ENCODE data around the gene FAM120B.

Gene FAM120B

DNA sequence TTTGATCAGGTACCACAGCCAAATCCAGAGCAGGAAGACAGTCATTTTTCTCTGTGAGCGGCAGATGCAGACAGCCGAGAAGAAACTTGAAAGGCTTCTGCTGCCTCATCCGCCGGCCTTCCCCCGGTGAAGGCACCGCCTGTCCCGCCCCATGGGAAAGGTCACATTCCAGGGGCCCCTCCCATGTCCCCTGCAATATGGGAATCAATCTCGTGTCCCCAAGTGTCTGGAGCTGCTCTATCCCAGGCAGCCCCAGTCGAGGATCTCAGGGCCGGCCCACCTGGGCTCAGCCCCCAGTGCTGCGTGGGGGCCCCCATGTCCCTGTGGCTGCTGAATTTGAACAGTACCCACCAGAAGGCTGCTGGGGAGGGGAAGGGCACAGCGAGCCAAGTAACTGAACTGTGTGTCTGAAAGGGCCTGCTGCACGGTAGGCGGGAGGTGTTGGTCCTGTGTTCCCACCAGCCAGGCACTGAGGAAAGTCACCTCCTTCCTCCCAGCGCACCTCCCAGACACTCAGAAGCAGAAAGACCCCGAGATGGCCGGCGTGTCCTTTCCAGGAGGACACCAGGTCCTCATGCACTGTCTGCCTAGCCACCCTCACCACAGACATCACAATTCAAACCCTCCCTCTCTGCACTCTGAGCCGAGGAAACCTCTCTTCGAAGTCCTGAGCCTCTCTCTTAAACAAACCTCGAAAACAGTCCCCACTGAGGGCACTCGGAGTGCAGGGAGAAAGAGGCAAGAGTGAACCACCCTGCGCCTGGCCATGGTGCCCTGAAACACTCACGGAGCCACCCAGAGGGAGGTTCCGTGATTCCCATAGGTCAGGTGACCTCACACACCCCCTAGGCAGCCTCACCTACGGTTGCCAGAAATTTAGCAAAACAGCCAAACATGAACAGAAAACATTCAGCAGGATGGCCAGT is 147.3 kb downstream of the FAM120B start:
- H3K4me1 ChIP-seq (ENCODE audit: low read length) = no peaks in the 10 kb centered on the region
- no peaks in the 10 kb centered on the region for H3K9me3 ChIP-seq (ENCODE audit: insufficient read depth, low read length)
- H3K4me2 ChIP-seq (ENCODE audit: low read length) = no peak overlapping the region
- no peak overlapping the region for H3K4me3 ChIP-seq (ENCODE audit: low read length)
- H2AFZ ChIP-seq (ENCODE audit: low read depth, low read length) = no peak overlapping the region
- no peaks in the 10 kb centered on the region for H3K36me3 ChIP-seq (replicated peaks; ENCODE audit: low read depth, low read length)
- TF ChIP-seq, protein P1, sequence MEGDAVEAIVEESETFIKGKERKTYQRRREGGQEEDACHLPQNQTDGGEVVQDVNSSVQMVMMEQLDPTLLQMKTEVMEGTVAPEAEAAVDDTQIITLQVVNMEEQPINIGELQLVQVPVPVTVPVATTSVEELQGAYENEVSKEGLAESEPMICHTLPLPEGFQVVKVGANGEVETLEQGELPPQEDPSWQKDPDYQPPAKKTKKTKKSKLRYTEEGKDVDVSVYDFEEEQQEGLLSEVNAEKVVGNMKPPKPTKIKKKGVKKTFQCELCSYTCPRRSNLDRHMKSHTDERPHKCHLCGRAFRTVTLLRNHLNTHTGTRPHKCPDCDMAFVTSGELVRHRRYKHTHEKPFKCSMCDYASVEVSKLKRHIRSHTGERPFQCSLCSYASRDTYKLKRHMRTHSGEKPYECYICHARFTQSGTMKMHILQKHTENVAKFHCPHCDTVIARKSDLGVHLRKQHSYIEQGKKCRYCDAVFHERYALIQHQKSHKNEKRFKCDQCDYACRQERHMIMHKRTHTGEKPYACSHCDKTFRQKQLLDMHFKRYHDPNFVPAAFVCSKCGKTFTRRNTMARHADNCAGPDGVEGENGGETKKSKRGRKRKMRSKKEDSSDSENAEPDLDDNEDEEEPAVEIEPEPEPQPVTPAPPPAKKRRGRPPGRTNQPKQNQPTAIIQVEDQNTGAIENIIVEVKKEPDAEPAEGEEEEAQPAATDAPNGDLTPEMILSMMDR (IDR thresholded peaks at IDR 0.05; ENCODE audit: low read depth, low read length) = no peak
- no peak for TF ChIP-seq EZH2phosphoT487 (IDR thresholded peaks at IDR 0.05; ENCODE audit: low read depth)
- no peaks in the 10 kb centered on the region for H3K79me2 ChIP-seq (ENCODE audit: low read length)
- H3K27me3 ChIP-seq (ENCODE audit: low read depth, low read length) = no peaks in the 10 kb centered on the region
- no peak overlapping the region for H3K27ac ChIP-seq (ENCODE audit: low read length)
- no peaks in the 10 kb centered on the region for H4K20me1 ChIP-seq (ENCODE audit: insufficient read depth, low read length)
- no peak overlapping the region for H3K9ac ChIP-seq (ENCODE audit: low read length)

DNA sequence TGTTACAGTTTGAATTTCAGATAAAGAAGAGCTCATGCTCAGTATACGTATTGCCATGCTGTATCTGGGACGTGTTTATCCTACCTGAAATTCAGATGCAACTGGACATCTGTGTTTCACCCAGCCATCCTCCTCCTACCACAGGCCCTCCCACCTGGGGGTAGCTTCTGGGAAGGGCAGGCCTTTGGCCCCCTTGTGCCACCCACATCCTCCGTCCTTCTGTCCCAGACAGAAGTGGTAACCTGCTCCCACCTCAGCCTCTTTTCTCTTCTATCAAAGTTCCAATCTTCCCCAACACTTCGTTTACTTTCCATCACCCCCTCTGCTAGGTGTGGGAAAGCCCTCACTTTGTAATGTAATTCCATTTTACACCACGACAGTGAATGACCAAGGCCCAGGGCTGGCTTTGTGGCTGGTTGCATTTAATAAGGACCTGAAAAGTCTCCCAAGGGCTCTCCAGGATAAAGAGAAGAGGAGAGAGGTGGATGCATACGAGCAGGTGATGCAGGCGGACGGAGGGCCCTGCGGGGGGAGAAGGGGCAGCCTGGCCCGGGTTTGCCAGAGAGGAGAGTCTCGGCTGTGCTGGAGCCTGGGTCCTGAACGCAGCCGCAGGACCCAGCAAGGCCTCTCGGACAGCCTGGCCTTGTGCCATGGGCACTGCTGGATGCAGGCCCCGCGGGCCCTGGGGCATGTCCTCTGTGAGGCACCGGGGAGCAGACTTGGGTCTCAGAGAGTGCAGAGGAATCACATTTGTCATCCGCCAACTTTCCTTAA is 148.1 kb downstream of the FAM120B start:
- Histone ChIP-seq H3K36me3 (replicated peaks; ENCODE audit: low read depth, low read length) (no peaks in the 10 kb centered on the region), H3K4me3 (ENCODE audit: low read length) (no peak overlapping the region), H3K4me2 (ENCODE audit: low read length) (no peak overlapping the region), H3K9ac (ENCODE audit: low read length) (no peak overlapping the region), H3K27me3 (ENCODE audit: low read depth, low read length) (no peaks in the 10 kb centered on the region; the same call in 1 of the 2 replicates), H4K20me1 (ENCODE audit: insufficient read depth, low read length) (no peaks in the 10 kb centered on the region), H3K27ac (ENCODE audit: low read length) (no peak overlapping the region), H3K9me3 (ENCODE audit: insufficient read depth, low read length) (no peaks in the 10 kb centered on the region), H3K79me2 (ENCODE audit: low read length) (no peaks in the 10 kb centered on the region), H3K4me1 (ENCODE audit: low read length) (peaks cover 2% of the 10 kb centered on the region; the same call in 1 of the 2 replicates), H2AFZ (ENCODE audit: low read depth, low read length) (no peak overlapping the region)
- TF ChIP-seq EZH2phosphoT487 (IDR thresholded peaks at IDR 0.05; ENCODE audit: low read depth) = no peak
- TF ChIP-seq, protein P1 (IDR thresholded peaks at IDR 0.05; ENCODE audit: low read depth, low read length) = no peak

DNA sequence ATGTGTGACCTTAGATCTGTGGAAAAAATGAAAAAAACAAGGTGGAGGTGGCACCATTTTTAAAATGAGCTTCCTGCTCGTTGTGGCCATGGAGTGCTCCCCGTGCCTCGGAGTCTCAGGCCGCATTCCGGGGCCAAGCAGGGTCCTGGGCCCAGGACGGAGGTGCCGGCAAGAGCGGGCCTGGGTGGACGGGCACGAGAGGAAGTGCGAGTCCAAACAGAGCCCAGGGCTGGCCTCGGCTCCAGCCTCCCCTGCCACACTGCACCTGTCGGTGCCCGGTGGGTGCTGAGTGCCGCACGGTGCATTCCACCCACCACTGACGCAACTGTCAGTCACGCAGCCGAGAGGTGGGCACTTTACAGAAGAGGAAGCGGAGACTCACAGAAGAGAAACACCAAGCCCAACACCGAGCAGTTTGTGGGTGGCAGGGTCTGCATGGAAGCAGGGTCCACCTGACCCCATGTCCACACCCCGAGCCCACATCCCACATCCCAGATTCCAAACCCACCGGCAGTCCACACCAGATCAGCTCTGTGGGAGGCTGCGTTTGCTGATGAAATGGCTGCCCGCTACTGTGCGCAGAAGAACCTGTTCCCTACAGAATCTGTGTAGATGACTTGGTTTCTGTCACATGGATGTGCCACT is 148.9 kb downstream of the FAM120B start:
- H4K20me1 ChIP-seq (ENCODE audit: insufficient read depth, low read length) = no peaks in the 10 kb centered on the region
- H3K9ac ChIP-seq (ENCODE audit: low read length) = no peak overlapping the region
- H3K27ac ChIP-seq (ENCODE audit: low read length) = no peak overlapping the region
- peaks cover 5% of the 10 kb centered on the region; the same call in 1 of the 2 replicates for H3K4me1 ChIP-seq (ENCODE audit: low read length)
- no peaks in the 10 kb centered on the region for H3K9me3 ChIP-seq (ENCODE audit: insufficient read depth, low read length)
- TF ChIP-seq, protein P1 (IDR thresholded peaks at IDR 0.05; ENCODE audit: low read depth, low read length) = no peak
- TF ChIP-seq EZH2phosphoT487 (IDR thresholded peaks at IDR 0.05; ENCODE audit: low read depth) = no peak
- H3K36me3 ChIP-seq (replicated peaks; ENCODE audit: low read depth, low read length) = no peaks in the 10 kb centered on the region
- H3K4me2 ChIP-seq (ENCODE audit: low read length) = no peak overlapping the region
- H3K79me2 ChIP-seq (ENCODE audit: low read length) = no peaks in the 10 kb centered on the region
- H3K27me3 ChIP-seq (ENCODE audit: low read depth, low read length) = no peaks in the 10 kb centered on the region; the same call in 1 of the 2 replicates
- H3K4me3 ChIP-seq (ENCODE audit: low read length) = no peak overlapping the region
- no peak overlapping the region for H2AFZ ChIP-seq (ENCODE audit: low read depth, low read length)
